Measurements from ENCODE around the gene SLC15A3.

DNA sequence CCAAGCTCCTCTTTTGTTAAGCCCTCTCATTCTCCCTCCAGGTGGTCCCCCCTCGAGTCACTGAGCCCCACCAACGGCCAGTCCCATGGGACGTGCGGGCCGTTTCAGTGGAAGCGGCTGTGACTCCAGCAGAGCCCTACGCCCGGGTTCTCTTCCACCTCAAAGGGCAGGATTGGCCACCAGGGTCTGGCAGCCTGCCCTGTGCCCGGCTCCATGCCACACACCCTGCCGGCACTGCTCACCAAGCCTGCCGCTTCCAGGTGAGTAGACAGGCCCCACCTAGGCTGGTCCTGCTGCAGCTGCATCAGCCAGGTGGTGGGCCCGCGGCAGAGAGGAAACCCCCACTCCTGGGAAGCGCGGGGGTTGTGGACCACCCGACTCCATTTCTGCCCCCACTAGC is 24.4 kb downstream of the SLC15A3 start:
- no peak for TF ChIP-seq POLR2AphosphoS5 (IDR thresholded peaks at IDR 0.05; ENCODE audit: insufficient read depth in 1 of 2, low read depth in 1 of 2)
- TF ChIP-seq, protein P1, sequence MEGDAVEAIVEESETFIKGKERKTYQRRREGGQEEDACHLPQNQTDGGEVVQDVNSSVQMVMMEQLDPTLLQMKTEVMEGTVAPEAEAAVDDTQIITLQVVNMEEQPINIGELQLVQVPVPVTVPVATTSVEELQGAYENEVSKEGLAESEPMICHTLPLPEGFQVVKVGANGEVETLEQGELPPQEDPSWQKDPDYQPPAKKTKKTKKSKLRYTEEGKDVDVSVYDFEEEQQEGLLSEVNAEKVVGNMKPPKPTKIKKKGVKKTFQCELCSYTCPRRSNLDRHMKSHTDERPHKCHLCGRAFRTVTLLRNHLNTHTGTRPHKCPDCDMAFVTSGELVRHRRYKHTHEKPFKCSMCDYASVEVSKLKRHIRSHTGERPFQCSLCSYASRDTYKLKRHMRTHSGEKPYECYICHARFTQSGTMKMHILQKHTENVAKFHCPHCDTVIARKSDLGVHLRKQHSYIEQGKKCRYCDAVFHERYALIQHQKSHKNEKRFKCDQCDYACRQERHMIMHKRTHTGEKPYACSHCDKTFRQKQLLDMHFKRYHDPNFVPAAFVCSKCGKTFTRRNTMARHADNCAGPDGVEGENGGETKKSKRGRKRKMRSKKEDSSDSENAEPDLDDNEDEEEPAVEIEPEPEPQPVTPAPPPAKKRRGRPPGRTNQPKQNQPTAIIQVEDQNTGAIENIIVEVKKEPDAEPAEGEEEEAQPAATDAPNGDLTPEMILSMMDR (IDR thresholded peaks at IDR 0.05) = no peak
- TF ChIP-seq POLR2A (IDR thresholded peaks at IDR 0.05) = no peak
